ENCODE measurements around the gene ADARB1. TPM values are rescaled to one million over a fixed set of nuclear protein-coding genes. Genes with fewer than 3 reads are reported as not detected.

ADARB1 gene
- polyA plus RNA-seq, 1 of the 3 experiments (the other 2 are of a cell fraction) = 7.8 TPM

DNA sequence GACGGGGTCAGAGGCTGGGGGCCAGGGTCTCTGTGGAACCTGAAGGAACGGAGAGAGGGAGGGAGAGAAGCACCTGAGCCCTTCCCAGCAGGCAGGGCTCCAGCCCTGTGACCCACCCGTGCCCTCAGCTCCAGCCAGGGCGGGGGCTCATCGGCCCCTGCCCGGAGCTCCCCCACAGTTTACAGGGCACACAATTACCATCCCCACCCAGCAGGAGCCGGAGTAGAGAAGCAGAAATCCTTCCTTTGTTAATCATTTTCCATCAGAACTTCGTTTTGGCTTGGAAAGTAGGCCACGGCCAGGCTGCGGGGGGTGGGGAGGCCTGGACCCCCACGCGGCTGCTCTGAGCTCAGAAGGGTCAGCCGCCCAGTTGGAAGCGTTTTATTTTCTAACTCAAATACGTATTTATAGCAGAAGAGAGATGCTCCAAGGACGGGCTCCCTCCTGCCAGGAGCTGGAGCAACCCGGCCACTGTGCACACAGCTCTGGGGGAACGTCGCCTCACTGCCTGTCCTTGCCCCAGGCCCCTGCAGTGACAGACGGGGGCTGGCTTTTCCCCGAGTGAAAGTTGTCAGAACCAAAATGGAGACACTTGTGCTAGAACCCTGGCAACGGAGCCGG lies 42.7 kb upstream of the ADARB1 start (continued):
- TF ChIP-seq, protein P1, sequence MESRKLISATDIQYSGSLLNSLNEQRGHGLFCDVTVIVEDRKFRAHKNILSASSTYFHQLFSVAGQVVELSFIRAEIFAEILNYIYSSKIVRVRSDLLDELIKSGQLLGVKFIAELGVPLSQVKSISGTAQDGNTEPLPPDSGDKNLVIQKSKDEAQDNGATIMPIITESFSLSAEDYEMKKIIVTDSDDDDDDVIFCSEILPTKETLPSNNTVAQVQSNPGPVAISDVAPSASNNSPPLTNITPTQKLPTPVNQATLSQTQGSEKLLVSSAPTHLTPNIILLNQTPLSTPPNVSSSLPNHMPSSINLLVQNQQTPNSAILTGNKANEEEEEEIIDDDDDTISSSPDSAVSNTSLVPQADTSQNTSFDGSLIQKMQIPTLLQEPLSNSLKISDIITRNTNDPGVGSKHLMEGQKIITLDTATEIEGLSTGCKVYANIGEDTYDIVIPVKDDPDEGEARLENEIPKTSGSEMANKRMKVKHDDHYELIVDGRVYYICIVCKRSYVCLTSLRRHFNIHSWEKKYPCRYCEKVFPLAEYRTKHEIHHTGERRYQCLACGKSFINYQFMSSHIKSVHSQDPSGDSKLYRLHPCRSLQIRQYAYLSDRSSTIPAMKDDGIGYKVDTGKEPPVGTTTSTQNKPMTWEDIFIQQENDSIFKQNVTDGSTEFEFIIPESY (IDR thresholded peaks at IDR 0.05; ENCODE audit: borderline replicate concordance, low read depth) = no peak
- TF ChIP-seq RCOR1 (IDR thresholded peaks at IDR 0.05; ENCODE audit: low read length) = no peak
- TF ChIP-seq REST (IDR thresholded peaks at IDR 0.05; ENCODE audit: low read depth, low read length) = no peak
- no peak for TF ChIP-seq GATA2 (CRISPR knock-in tag; IDR thresholded peaks at IDR 0.05)

DNA sequence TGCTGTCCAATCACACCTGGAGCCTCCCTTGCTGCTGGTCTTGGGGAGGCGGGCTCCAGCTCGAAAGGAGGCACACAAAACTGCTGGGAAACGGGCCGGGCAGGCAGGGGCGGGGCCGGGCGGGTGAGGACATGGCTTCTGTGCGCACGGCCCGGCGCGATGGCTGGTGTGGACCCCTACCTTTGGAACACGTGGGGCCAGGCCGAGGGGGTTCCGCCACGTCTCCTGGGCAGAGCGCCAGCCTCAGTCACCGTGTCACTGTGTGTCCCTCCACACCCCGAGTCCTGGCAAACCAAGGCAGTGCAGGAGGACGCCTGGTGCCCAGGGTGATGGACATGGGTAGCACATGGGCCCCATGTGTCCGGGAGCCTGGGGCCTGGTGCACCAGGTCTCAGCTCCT lies 42.0 kb upstream of the ADARB1 start:
- TF ChIP-seq NRF1 (IDR thresholded peaks at IDR 0.05; ENCODE audit: low read depth, low read length) = no peak
- TF ChIP-seq GATA2 (CRISPR knock-in tag; IDR thresholded peaks at IDR 0.05) = no peak
- no peak for TF ChIP-seq TCF12 (IDR thresholded peaks at IDR 0.05)
- no peak for TF ChIP-seq GABPA (IDR thresholded peaks at IDR 0.05; ENCODE audit: low read depth)
- no peak for TF ChIP-seq REST (IDR thresholded peaks at IDR 0.05; ENCODE audit: low read depth, low read length)
- TF ChIP-seq, protein P1 (IDR thresholded peaks at IDR 0.05; ENCODE audit: borderline replicate concordance, low read depth) = no peak
- no peak for TF ChIP-seq JUND (IDR thresholded peaks at IDR 0.05)
- no peak for TF ChIP-seq RAD21 (IDR thresholded peaks at IDR 0.05; ENCODE audit: low read length)
- Histone ChIP-seq H3K27ac (ENCODE audit: low read depth in 2 of 2, low read length in 1 of 2) (no peak overlapping the region), H2AFZ (ENCODE audit: low read depth) (no peak overlapping the region), H3K9me2 (no peaks in the 10 kb centered on the region), H3K27me3 (ENCODE audit: insufficient read depth) (no peaks in the 10 kb centered on the region), H3F3A (replicated peaks; ENCODE audit: insufficient read depth) (no peaks in the 10 kb centered on the region), H3K79me2 (ENCODE audit: insufficient read depth) (no peaks in the 10 kb centered on the region), H3K9me3 (no peaks in the 10 kb centered on the region), H3K36me3 (replicated peaks in 1 of 2; ENCODE audit: control insufficient read depth in 1 of 2, insufficient read depth in 2 of 2, low read length in 1 of 2) (no peaks in the 10 kb centered on the region), H4K20me1 (ENCODE audit: insufficient read depth) (no peaks in the 10 kb centered on the region), H3K9ac (no peak overlapping the region), H3K4me1 (ENCODE audit: control insufficient read depth in 1 of 2, insufficient read depth in 2 of 2, low read depth in 1 of 2, low read length in 1 of 2) (peaks cover 0 to 11% of the 10 kb centered on the region in 2 experiments; a peak in 1 of 4 replicates), H3K4me3 (ENCODE audit: low read depth in 2 of 2, low read length in 1 of 2) (no peak overlapping the region), H3K4me2 (no peak overlapping the region)
- WGBS (ENCODE audit: low lambda C conversion rate) = 67% methylated on average over 1 of the region's 21 CpGs
- DNase-seq = no peak
- ChIA-PET CTCF (no interaction called here), POLR2A (no interaction called here)
